ENCODE data around the gene SYTL2. TPM values are rescaled to one million over a fixed set of nuclear protein-coding genes. Genes with fewer than 3 reads are reported as not detected.

SYTL2 gene
- total and polyA plus RNA-seq, 8 donors: 2.5 to 12.2 (median 4.0) TPM

GRCh38 chr11:85809863-85810262, 1.1 kb downstream of the SYTL2 start:
- peak overlapping the region in 2 of 4 donors; percentile 52 to 64 for H3K4me3 ChIP-seq
- intact Hi-C loops (cut with DNase I): no loop called here
- H3K4me1 ChIP-seq: no peaks in the 10 kb centered on the region
- TF ChIP-seq CTCF (IDR thresholded peaks at IDR 0.05): no peak
- ATAC-seq (no peak), FAIRE-seq (no peak), DNase-seq (peak in 2 of 6 donors; percentile 18 to 43)
- H3K27me3 ChIP-seq: no peaks in the 10 kb centered on the region
- no peaks in the 10 kb centered on the region for H3K9me3 ChIP-seq
- no peak overlapping the region for H3K27ac ChIP-seq
- H3K36me3 ChIP-seq: no peaks in the 10 kb centered on the region
- WGBS, 2 donors: 43 to 45% methylated on average over 4 of the region's 4 CpGs

- intact Hi-C loops (cut with DNase I): no loop called here
- Histone ChIP-seq H3K36me3 (no peaks in the 10 kb centered on the region), H3K27me3 (no peaks in the 10 kb centered on the region), H3K4me3 (no peak overlapping the region), H3K9me3 (no peaks in the 10 kb centered on the region), H3K4me1 (no peaks in the 10 kb centered on the region), H3K27ac (no peak overlapping the region)
- no peak for TF ChIP-seq CTCF (IDR thresholded peaks at IDR 0.05)
- FAIRE-seq: no peak
- DNase-seq: no peak
- ATAC-seq: no peak
- 84 to 88% methylated on average over 4 of the region's 4 CpGs for WGBS, 2 donors
Observed at GRCh38 chr11:85809191-85809590, 1.8 kb downstream of the SYTL2 start.

GRCh38 chr11:85806876-85807275, 4.1 kb downstream of the SYTL2 start:
- Histone ChIP-seq H3K27ac (no peak overlapping the region), H3K4me3 (no peak overlapping the region), H3K27me3 (no peaks in the 10 kb centered on the region), H3K36me3 (no peaks in the 10 kb centered on the region), H3K9me3 (no peaks in the 10 kb centered on the region), H3K4me1 (no peaks in the 10 kb centered on the region)
- DNase-seq (no peak), FAIRE-seq (no peak), ATAC-seq (no peak)
- intact Hi-C loops (cut with DNase I): no loop called here
- WGBS, 2 donors: 77 to 87% methylated on average over 2 of the region's 2 CpGs
- TF ChIP-seq CTCF (IDR thresholded peaks at IDR 0.05): no peak

- Histone ChIP-seq H3K36me3 (no peaks in the 10 kb centered on the region), H3K27me3 (no peaks in the 10 kb centered on the region), H3K27ac (no peak overlapping the region), H3K9me3 (no peaks in the 10 kb centered on the region), H3K4me3 (no peak overlapping the region), H3K4me1 (no peaks in the 10 kb centered on the region)
- intact Hi-C loops (cut with DNase I): no loop called here
- FAIRE-seq (no peak), DNase-seq (no peak), ATAC-seq (no peak)
- TF ChIP-seq CTCF (IDR thresholded peaks at IDR 0.05): no peak
Observed at GRCh38 chr11:85806016-85806415, 4.9 kb downstream of the SYTL2 start.

- no peak for ATAC-seq
- intact Hi-C loops (cut with DNase I): no loop called here
- TF ChIP-seq CTCF (IDR thresholded peaks at IDR 0.05): no peak
- no peak for FAIRE-seq
- Histone ChIP-seq H3K4me1 (no peaks in the 10 kb centered on the region), H3K27me3 (no peaks in the 10 kb centered on the region), H3K27ac (no peak overlapping the region), H3K4me3 (no peak overlapping the region), H3K9me3 (no peaks in the 10 kb centered on the region), H3K36me3 (no peaks in the 10 kb centered on the region)
- DNase-seq: no peak
- 68 to 75% methylated on average over 1 of the region's 1 CpG for WGBS, 2 donors
Observed at GRCh38 chr11:85805387-85805786, 5.6 kb downstream of the SYTL2 start.
